HepG2 (cell line): ENCODE data around the gene SLAMF6. TPM values are rescaled to one million over a fixed set of nuclear protein-coding genes. Genes with fewer than 3 reads are reported as not detected.

Experiments used
- ATAC-seq: fragments of 200-7000 bp; cut with Tn5 transposase; 3 replicates; pipeline ENCODE4 v1.9.1; 2020; ENCODE audit warnings: mild to moderate bottlenecking, moderate library complexity
- BruUV-seq: library from RNA; stranded (reverse); fragments of 400-500 nt; replicated peaks from 2 replicates; lab custom pipeline; 2021; lab: Mats Ljungman, UMichigan
- CTCF ChIA-PET: fragments of 300-600 bp; formaldehyde crosslinking; extraction: SDS; loops from one replicate; lab custom pipeline; 2021; ENCODE audit warnings: low total read pairs, inconsistent platforms, low intra/inter-chr PET ratio; lab: Yijun Ruan, JAX
- POLR2A ChIA-PET: fragments of 350-600 bp; sonication (Branson Sonifier 250); formaldehyde crosslinking; loops from one replicate; lab custom pipeline; 2020; ENCODE audit warnings: antibody characterized with exemption, inconsistent platforms; lab: Yijun Ruan, JAX
- DNase-seq: peaks from one replicate; pipeline ENCODE4 v3.0.0-alpha.2; 2015; ENCODE audit warnings: low spot score
- FAIRE-seq: peaks from 3 replicates; lab custom pipeline; 2011; peaks lifted over from hg19 to GRCh38; lab: Jason Lieb, UNC
- H2AFZ ChIP-seq: one replicate; pipeline ENCODE4 v1.6.1; 2011; ENCODE audit warnings: low read length, inconsistent platforms
- H3K27ac ChIP-seq: fragments of 300-600 bp; 3 replicates; pipeline ENCODE4 v1.8.0; 2011; ENCODE audit warnings: mixed run types, mild to moderate bottlenecking, mixed read lengths, low read length, inconsistent platforms; ENCODE audit not compliant: insufficient read depth; ENCODE audit errors: extremely low read length
- H3K27me3 ChIP-seq, 2 experiments: fragments of 200-600 bp in 1 of 2; 2 replicates in 1 of 2; 3 replicates in 1 of 2; pipeline versions ENCODE4 v1.6.0 to v1.8.0; 2011; ENCODE audit warnings: low read length in 2 of 2, mild to moderate bottlenecking in 2 of 2, moderate library complexity in 2 of 2, inconsistent platforms in 1 of 2; ENCODE audit not compliant: insufficient read depth in 2 of 2, control insufficient read depth in 1 of 2
- H3K36me3 ChIP-seq, 2 experiments: fragments of 200-600 bp in 1 of 2; replicated peaks in 1 of 2; 2 replicates in 1 of 2; 3 replicates in 1 of 2; pipeline versions ENCODE4 v1.5.1 to v1.8.0; 2011; ENCODE audit warnings: low read length in 2 of 2, inconsistent platforms in 1 of 2; ENCODE audit not compliant: insufficient read depth in 2 of 2, control insufficient read depth in 1 of 2
- H3K4me1 ChIP-seq: 2 replicates; pipeline ENCODE4 v1.5.1; 2012; ENCODE audit warnings: low read length, inconsistent platforms; ENCODE audit not compliant: insufficient read depth
- H3K4me2 ChIP-seq: 2 replicates; pipeline ENCODE4 v1.6.0; 2011; ENCODE audit warnings: low read depth, low read length, inconsistent platforms
- H3K4me3 ChIP-seq, 3 experiments: fragments of 200-600 bp in 1 of 3; sonication (generic), shearing (Covaris generic) in 1 of 3; replicated peaks in 1 of 3; 2 replicates each; pipeline ENCODE4 v1.5.1; 2011 to 2016; ENCODE audit warnings: low read length in 3 of 3, inconsistent platforms in 2 of 3, low read depth in 2 of 3, mild to moderate bottlenecking in 2 of 3, control low read depth in 1 of 3, mixed read lengths in 1 of 3; ENCODE audit not compliant: insufficient read depth in 1 of 3
- H3K79me2 ChIP-seq: one replicate; pipeline ENCODE4 v1.6.1; 2011; ENCODE audit warnings: low read length, inconsistent platforms; ENCODE audit not compliant: insufficient read depth
- H3K9ac ChIP-seq: 2 replicates; pipeline ENCODE4 v1.6.0; 2011; ENCODE audit warnings: mild to moderate bottlenecking, low read depth, low read length, inconsistent platforms; ENCODE audit not compliant: insufficient read depth
- H3K9me3 ChIP-seq: 2 replicates; pipeline ENCODE4 v1.5.1; 2012; ENCODE audit warnings: mild to moderate bottlenecking, low read length
- H4K20me1 ChIP-seq: 2 replicates; pipeline ENCODE4 v1.6.0; 2011; ENCODE audit warnings: inconsistent platforms, mild to moderate bottlenecking, low read length, moderate library complexity; ENCODE audit not compliant: insufficient read depth
- EZH2 ChIP-seq: conservative IDR thresholded peaks from 2 replicates; pipeline ENCODE4 v1.6.1; 2012; ENCODE audit warnings: mild to moderate bottlenecking, low read depth, low read length, moderate library complexity
- FOXK2 ChIP-seq: fragments of 450-650 bp; IDR thresholded peaks from 2 replicates; pipeline ENCODE4 v1.6.1; 2016
- GABPB1 ChIP-seq: IDR thresholded peaks from 2 replicates; pipeline ENCODE4 v1.6.1; 2016; ENCODE audit warnings: mild to moderate bottlenecking, missing genetic modification reagents, moderate library complexity, missing compliant biosample characterization
- GPN1 ChIP-seq: sonication (generic); formaldehyde crosslinking; IDR thresholded peaks from 2 replicates; pipeline ENCODE4 v1.5.1; 2020; ENCODE audit warnings: missing genetic modification reagents, borderline replicate concordance
- HNRNPH1 ChIP-seq: fragments of 200-400 bp; formaldehyde crosslinking; optimal IDR thresholded peaks from 2 replicates; pipeline ENCODE3; 2017; ENCODE audit warnings: mild to moderate bottlenecking, low read depth, low read length
- MLLT10 ChIP-seq: sonication (generic); formaldehyde crosslinking; IDR thresholded peaks from 2 replicates; pipeline ENCODE4 v1.4.0; 2020; ENCODE audit warnings: missing genetic modification reagents
- PRPF4 ChIP-seq: fragments of 200-400 bp; formaldehyde crosslinking; IDR thresholded peaks from 2 replicates; pipeline ENCODE4 v1.6.1; 2016; ENCODE audit warnings: low read length, low read depth; ENCODE audit not compliant: poor library complexity, severe bottlenecking
- SIN3B ChIP-seq: fragments of 150-350 bp; IDR thresholded peaks from 2 replicates; pipeline ENCODE4 v1.6.1; 2014; ENCODE audit warnings: low read length
- ZFP62 ChIP-seq: sonication (generic); formaldehyde crosslinking; IDR thresholded peaks from 2 replicates; pipeline ENCODE4 v1.4.0; 2020; ENCODE audit warnings: missing genetic modification reagents
- ZNF331 ChIP-seq: sonication (generic); formaldehyde crosslinking; IDR thresholded peaks from 2 replicates; pipeline ENCODE4 v1.4.0; 2020; ENCODE audit warnings: missing genetic modification reagents
- ZNF768 ChIP-seq: sonication (generic); formaldehyde crosslinking; IDR thresholded peaks from 2 replicates; pipeline ENCODE4 v1.4.0; 2020; ENCODE audit warnings: missing genetic modification reagents
- WGBS: methylation state at CpG from one replicate; pipeline ENCODE4 v1.1.6; 2017; ENCODE audit warnings: low lambda C conversion rate; 5-methylcytosine and 5-hydroxymethylcytosine counted together
- in situ Hi-C: cut with HindIII; loops from 2 replicates; pipeline ENCODE4 v1.10.0; 2017; ENCODE audit warnings: low pct_unique_long_range_greater_than_20kb; ENCODE audit not compliant: extremely low pct_ligation_motif_present
- intact Hi-C: fragments of 100-400 bp; cut with micrococcal nuclease; formaldehyde crosslinking; loops from one replicate; pipeline ENCODE4 v1.10.0; 2022; ENCODE audit not compliant: unreplicated experiment
- polyA plus RNA-seq, 8 experiments: library from polyadenylated mRNA; depleted of rRNA in 3 of 8; stranded (reverse) in 7 of 8; unstranded in 1 of 8; fragments of >200 nt; fragmentation: Illumina TruSeq in 4 of 8; extraction: Trizol in 4 of 8; gene quantifications; 2 replicates each; pipeline versions ENCODE4 v1.2.1 to v1.2.3, GENCODE V29; 2011 to 2016; ENCODE audit warnings: low read depth in 4 of 8, missing spikeins in 1 of 8, mixed read lengths in 1 of 8; ENCODE audit not compliant: insufficient read depth in 1 of 8
- total RNA-seq, 5 experiments: library from RNA; depleted of rRNA; stranded (reverse); fragments of >200 nt; fragmentation: Illumina TruSeq; extraction: Trizol; gene quantifications; 2 replicates each; pipeline ENCODE4 v1.2.3, GENCODE V29; 2016; ENCODE audit warnings: low read depth in 1 of 5
- TF ChIP-seq, protein P1 (sequence below): sonication (generic); formaldehyde crosslinking; IDR thresholded peaks from 2 replicates; pipeline ENCODE4 v1.5.0; 2020; ENCODE audit warnings: mild to moderate bottlenecking, missing genetic modification reagents
- TF ChIP-seq, protein P2 (sequence below): sonication (generic); formaldehyde crosslinking; IDR thresholded peaks from 2 replicates; pipeline ENCODE4 v1.4.0; 2020; ENCODE audit warnings: missing genetic modification reagents

SLAMF6 gene
- total and polyA plus RNA-seq, 2 of the 13 experiments (the other 11 are each of a cell fraction or from before 2014, with no cell fraction given), result not detected

DNA sequence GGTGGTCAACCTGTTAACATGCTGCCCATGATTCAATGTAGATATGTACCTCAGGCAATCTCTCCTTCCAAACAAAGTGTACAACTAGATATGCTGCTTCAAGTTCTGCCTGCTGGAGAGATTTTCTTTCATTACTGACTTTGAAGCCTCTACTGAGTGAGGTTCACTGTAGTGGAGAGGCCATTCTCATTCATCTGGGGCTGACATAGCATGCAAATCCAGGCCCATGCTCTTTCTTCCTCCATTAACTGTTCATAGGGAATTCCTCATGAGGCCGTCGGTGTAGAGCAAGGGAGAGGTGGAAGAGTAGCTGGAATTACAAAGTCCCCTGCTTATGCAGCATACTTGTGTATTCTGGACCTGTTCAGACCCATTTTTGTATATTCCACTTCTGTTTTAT lies 84.1 kb downstream of the SLAMF6 start:
- TF ChIP-seq GPN1 (CRISPR knock-in tag) (no peak), GABPB1 (CRISPR knock-in tag) (no peak), PRPF4 (no peak), HNRNPH1 (no peak), MLLT10 (CRISPR knock-in tag) (no peak), ZFP62 (CRISPR knock-in tag) (no peak), FOXK2 (no peak), ZNF768 (CRISPR knock-in tag) (no peak), SIN3B (no peak), ZNF331 (CRISPR knock-in tag) (no peak), EZH2 (no peak)
- TF ChIP-seq, protein P1, sequence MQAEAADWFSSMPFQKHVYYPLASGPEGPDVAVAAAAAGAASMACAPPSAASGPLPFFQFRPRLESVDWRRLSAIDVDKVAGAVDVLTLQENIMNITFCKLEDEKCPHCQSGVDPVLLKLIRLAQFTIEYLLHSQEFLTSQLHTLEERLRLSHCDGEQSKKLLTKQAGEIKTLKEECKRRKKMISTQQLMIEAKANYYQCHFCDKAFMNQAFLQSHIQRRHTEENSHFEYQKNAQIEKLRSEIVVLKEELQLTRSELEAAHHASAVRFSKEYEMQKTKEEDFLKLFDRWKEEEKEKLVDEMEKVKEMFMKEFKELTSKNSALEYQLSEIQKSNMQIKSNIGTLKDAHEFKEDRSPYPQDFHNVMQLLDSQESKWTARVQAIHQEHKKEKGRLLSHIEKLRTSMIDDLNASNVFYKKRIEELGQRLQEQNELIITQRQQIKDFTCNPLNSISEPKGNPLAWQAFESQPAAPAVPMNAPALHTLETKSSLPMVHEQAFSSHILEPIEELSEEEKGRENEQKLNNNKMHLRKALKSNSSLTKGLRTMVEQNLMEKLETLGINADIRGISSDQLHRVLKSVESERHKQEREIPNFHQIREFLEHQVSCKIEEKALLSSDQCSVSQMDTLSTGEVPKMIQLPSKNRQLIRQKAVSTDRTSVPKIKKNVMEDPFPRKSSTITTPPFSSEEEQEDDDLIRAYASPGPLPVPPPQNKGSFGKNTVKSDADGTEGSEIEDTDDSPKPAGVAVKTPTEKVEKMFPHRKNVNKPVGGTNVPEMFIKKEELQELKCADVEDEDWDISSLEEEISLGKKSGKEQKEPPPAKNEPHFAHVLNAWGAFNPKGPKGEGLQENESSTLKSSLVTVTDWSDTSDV (CRISPR knock-in tag), result no peak
- TF ChIP-seq, protein P2, sequence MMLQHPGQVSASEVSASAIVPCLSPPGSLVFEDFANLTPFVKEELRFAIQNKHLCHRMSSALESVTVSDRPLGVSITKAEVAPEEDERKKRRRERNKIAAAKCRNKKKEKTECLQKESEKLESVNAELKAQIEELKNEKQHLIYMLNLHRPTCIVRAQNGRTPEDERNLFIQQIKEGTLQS (CRISPR knock-in tag), result no peak
- ATAC-seq, result no peak
- CTCF ChIA-PET, result no interaction called here

More for the DNA sequence above, 84.1 kb downstream of the SLAMF6 start:
- no TSS peak for BruUV-seq
- in situ Hi-C loops, result no loop called here
- Histone ChIP-seq H3K79me2 (no peaks in the 10 kb centered on the region), H4K20me1 (no peaks in the 10 kb centered on the region), H3K4me2 (no peak overlapping the region), H3K27me3 (no peaks in the 10 kb centered on the region), H3K9me3 (no peaks in the 10 kb centered on the region), H3K4me3 (no peak overlapping the region), H3K27ac (no peak overlapping the region), H3K9ac (no peak overlapping the region), H3K36me3 (no peaks in the 10 kb centered on the region), H3K4me1 (no peaks in the 10 kb centered on the region), H2AFZ (no peak overlapping the region)
- DNase-seq, result no peak
- POLR2A ChIA-PET, result no interaction called here
- 66% methylated on average over 2 of the region's 2 CpGs for WGBS
- intact Hi-C loops, result no loop called here
- no peak for FAIRE-seq
